ENCODE data around the gene NRG3.

The NRG3 gene

DNA sequence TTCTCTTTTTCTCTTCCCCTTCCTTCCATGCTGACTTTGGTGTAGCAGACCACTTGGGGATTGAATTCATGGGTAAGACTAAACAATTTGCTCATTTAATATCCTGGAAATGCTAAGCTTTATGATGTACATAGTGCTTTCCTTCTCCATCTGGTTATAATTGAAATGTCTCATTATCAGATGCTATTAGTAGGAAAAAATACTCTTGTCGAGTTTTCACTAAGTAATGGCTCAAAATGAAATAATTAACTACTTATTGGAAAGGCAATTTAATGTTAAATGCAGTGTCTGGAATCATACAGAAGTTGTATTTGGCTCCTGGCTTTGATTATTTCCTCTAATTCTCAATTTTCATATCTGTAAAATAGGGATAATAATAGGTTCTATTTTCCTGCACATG is 990.4 kb downstream of the NRG3 start:
- no peaks in the 10 kb centered on the region for H3K36me3 ChIP-seq (ENCODE audit: control insufficient read depth in 2 of 2, insufficient read depth in 1 of 2, low read length in 2 of 2)
- H3K9me3 ChIP-seq (ENCODE audit: control insufficient read depth, insufficient read depth, low read depth, low read length), result no peaks in the 10 kb centered on the region
- no peak overlapping the region for H3K27ac ChIP-seq (ENCODE audit: extremely low read depth, low read depth, low read length)
- CTCF ChIA-PET, result no interaction called here
- H3K4me3 ChIP-seq (ENCODE audit: low read depth, low read length), result no peak overlapping the region
- no peaks in the 10 kb centered on the region for H3K4me1 ChIP-seq (ENCODE audit: control insufficient read depth, insufficient read depth, low read length)
- TF ChIP-seq ZNF404 (tag by site-specific recombination; IDR thresholded peaks at IDR 0.05), result no peak
- no peak for TF ChIP-seq ZNF169 (tag by site-specific recombination; IDR thresholded peaks at IDR 0.05)
- TF ChIP-seq TCF7L2 (IDR thresholded peaks at IDR 0.05; ENCODE audit: borderline replicate concordance, low read depth, low read length), result no peak
- no peak for TF ChIP-seq ZNF521 (tag by site-specific recombination; IDR thresholded peaks at IDR 0.05)
- TF ChIP-seq, protein P1, sequence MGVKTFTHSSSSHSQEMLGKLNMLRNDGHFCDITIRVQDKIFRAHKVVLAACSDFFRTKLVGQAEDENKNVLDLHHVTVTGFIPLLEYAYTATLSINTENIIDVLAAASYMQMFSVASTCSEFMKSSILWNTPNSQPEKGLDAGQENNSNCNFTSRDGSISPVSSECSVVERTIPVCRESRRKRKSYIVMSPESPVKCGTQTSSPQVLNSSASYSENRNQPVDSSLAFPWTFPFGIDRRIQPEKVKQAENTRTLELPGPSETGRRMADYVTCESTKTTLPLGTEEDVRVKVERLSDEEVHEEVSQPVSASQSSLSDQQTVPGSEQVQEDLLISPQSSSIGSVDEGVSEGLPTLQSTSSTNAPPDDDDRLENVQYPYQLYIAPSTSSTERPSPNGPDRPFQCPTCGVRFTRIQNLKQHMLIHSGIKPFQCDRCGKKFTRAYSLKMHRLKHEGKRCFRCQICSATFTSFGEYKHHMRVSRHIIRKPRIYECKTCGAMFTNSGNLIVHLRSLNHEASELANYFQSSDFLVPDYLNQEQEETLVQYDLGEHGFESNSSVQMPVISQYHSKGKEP (tag by site-specific recombination; IDR thresholded peaks at IDR 0.05), result no peak
- POLR2A ChIA-PET, result no interaction called here

DNA sequence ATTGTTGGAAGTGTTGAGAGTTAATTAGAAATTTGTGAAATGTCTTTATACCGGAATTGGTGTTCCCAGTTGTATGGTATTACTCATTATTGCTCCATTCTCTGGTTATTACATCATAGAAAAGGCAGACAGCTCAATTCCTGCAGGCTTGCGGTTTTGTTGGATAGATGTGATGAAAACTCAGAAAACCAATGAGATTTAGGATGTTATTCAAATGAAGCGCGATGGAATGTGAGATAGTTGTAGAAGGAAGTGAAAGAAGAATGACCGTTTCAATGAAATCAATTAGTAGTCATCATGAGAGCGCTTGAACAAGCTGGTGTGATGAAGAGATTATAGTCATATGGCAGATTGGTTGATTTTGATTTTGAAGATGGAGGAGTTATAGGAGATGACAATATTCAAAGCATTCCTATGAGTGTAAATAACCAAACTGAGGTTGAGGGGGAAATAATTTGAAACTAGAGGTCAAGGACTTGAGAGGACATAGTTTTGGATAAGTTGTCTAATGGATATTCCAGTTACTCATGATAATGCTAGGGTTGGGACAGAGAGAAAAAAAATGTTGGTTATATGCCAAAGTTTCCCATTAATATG is 991.5 kb downstream of the NRG3 start:
- no peak overlapping the region for H3K27ac ChIP-seq (ENCODE audit: extremely low read depth, low read depth, low read length)
- H3K9me3 ChIP-seq (ENCODE audit: control insufficient read depth, insufficient read depth, low read depth, low read length), result no peaks in the 10 kb centered on the region
- TF ChIP-seq ZNF776 (tag by site-specific recombination; IDR thresholded peaks at IDR 0.05; ENCODE audit: borderline replicate concordance) (no peak), FEZF1 (tag by site-specific recombination; IDR thresholded peaks at IDR 0.05) (no peak)
- no peak overlapping the region for H3K4me3 ChIP-seq (ENCODE audit: low read depth, low read length)
- POLR2A ChIA-PET, result no interaction called here
- CTCF ChIA-PET, result interaction anchor here (0.7 kb wide), 1 partner anchor 698 kb away, joined by 3 read pairs; no protein-coding TSS in a partner anchor
- H3K36me3 ChIP-seq (ENCODE audit: control insufficient read depth in 2 of 2, insufficient read depth in 1 of 2, low read length in 2 of 2), result no peaks in the 10 kb centered on the region
- H3K4me1 ChIP-seq (ENCODE audit: control insufficient read depth, insufficient read depth, low read length), result no peaks in the 10 kb centered on the region

- ChIA-PET POLR2A (no interaction called here), CTCF (no interaction called here)
- H3K4me3 ChIP-seq (ENCODE audit: low read depth, low read length), result no peak overlapping the region
- H3K9me3 ChIP-seq (ENCODE audit: control insufficient read depth, insufficient read depth, low read depth, low read length), result no peaks in the 10 kb centered on the region
- no peak overlapping the region for H3K27ac ChIP-seq (ENCODE audit: extremely low read depth, low read depth, low read length)
- no peak for TF ChIP-seq ZNF488 (tag by site-specific recombination; IDR thresholded peaks at IDR 0.05)
- no peak for TF ChIP-seq SP7 (tag by site-specific recombination; IDR thresholded peaks at IDR 0.05)
- no peak for TF ChIP-seq ZNF501 (tag by site-specific recombination; IDR thresholded peaks at IDR 0.05)
- no peak for TF ChIP-seq ZNF837 (tag by site-specific recombination; IDR thresholded peaks at IDR 0.05)
- TF ChIP-seq ZNF623 (tag by site-specific recombination; IDR thresholded peaks at IDR 0.05), result no peak
- no peak for TF ChIP-seq ZFP37 (tag by site-specific recombination; IDR thresholded peaks at IDR 0.05)
- TF ChIP-seq, protein P2, sequence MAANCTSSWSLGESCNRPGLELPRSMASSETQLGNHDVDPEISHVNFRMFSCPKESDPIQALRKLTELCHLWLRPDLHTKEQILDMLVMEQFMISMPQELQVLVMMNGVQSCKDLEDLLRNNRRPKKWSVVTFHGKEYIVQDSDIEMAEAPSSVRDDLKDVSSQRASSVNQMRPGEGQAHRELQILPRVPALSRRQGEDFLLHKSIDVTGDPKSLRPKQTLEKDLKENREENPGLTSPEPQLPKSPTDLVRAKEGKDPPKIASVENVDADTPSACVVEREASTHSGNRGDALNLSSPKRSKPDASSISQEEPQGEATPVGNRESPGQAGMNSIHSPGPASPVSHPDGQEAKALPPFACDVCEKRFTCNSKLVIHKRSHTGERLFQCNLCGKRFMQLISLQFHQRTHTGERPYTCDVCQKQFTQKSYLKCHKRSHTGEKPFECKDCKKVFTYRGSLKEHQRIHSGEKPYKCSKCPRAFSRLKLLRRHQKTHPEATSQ (tag by site-specific recombination; IDR thresholded peaks at IDR 0.05), result no peak
- TF ChIP-seq KLF8 (tag by site-specific recombination; IDR thresholded peaks at IDR 0.05), result no peak
- no peak for TF ChIP-seq ZNF830 (tag by site-specific recombination; IDR thresholded peaks at IDR 0.05; ENCODE audit: low read depth)
- TF ChIP-seq, protein P3, sequence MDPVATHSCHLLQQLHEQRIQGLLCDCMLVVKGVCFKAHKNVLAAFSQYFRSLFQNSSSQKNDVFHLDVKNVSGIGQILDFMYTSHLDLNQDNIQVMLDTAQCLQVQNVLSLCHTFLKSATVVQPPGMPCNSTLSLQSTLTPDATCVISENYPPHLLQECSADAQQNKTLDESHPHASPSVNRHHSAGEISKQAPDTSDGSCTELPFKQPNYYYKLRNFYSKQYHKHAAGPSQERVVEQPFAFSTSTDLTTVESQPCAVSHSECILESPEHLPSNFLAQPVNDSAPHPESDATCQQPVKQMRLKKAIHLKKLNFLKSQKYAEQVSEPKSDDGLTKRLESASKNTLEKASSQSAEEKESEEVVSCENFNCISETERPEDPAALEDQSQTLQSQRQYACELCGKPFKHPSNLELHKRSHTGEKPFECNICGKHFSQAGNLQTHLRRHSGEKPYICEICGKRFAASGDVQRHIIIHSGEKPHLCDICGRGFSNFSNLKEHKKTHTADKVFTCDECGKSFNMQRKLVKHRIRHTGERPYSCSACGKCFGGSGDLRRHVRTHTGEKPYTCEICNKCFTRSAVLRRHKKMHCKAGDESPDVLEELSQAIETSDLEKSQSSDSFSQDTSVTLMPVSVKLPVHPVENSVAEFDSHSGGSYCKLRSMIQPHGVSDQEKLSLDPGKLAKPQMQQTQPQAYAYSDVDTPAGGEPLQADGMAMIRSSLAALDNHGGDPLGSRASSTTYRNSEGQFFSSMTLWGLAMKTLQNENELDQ (tag by site-specific recombination; IDR thresholded peaks at IDR 0.05; ENCODE audit: low read depth), result no peak
- no peak for TF ChIP-seq ZNF747 (tag by site-specific recombination; IDR thresholded peaks at IDR 0.05)
- TF ChIP-seq ZNF596 (tag by site-specific recombination; IDR thresholded peaks at IDR 0.05), result no peak
- TF ChIP-seq ZNF223 (tag by site-specific recombination; IDR thresholded peaks at IDR 0.05), result no peak
- no peak for TF ChIP-seq ZNF701 (tag by site-specific recombination; IDR thresholded peaks at IDR 0.05)
- no peak for TF ChIP-seq ZNF624 (tag by site-specific recombination; IDR thresholded peaks at IDR 0.05)
- no peak for TF ChIP-seq ZBTB21 (tag by site-specific recombination; IDR thresholded peaks at IDR 0.05)
- no peak for TF ChIP-seq HOXC10 (CRISPR knock-in tag; IDR thresholded peaks at IDR 0.05)
- TF ChIP-seq, protein P4, sequence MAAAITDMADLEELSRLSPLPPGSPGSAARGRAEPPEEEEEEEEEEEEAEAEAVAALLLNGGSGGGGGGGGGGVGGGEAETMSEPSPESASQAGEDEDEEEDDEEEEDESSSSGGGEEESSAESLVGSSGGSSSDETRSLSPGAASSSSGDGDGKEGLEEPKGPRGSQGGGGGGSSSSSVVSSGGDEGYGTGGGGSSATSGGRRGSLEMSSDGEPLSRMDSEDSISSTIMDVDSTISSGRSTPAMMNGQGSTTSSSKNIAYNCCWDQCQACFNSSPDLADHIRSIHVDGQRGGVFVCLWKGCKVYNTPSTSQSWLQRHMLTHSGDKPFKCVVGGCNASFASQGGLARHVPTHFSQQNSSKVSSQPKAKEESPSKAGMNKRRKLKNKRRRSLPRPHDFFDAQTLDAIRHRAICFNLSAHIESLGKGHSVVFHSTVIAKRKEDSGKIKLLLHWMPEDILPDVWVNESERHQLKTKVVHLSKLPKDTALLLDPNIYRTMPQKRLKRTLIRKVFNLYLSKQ (tag by site-specific recombination; IDR thresholded peaks at IDR 0.05; ENCODE audit: borderline replicate concordance), result no peak
- H3K4me1 ChIP-seq (ENCODE audit: control insufficient read depth, insufficient read depth, low read length), result no peaks in the 10 kb centered on the region
- H3K36me3 ChIP-seq (ENCODE audit: control insufficient read depth in 2 of 2, insufficient read depth in 1 of 2, low read length in 2 of 2), result no peaks in the 10 kb centered on the region
Observed at GRCh38 chr10:82867056-82867455, 992.1 kb downstream of the NRG3 start.

Data from HEK293 (cell line).